ENCODE measurements around the gene PDCD10.

- no peak for TF ChIP-seq CTCF (IDR thresholded peaks at IDR 0.05)
- no peak for TF ChIP-seq POLR2A (IDR thresholded peaks at IDR 0.05)
Observed at GRCh38 chr3:167728632-167729323, 5.9 kb downstream of the PDCD10 start.

Measured in esophagus squamous epithelium (tissue), 4 donors.